ENCODE data around the gene SPAM1.

DNA sequence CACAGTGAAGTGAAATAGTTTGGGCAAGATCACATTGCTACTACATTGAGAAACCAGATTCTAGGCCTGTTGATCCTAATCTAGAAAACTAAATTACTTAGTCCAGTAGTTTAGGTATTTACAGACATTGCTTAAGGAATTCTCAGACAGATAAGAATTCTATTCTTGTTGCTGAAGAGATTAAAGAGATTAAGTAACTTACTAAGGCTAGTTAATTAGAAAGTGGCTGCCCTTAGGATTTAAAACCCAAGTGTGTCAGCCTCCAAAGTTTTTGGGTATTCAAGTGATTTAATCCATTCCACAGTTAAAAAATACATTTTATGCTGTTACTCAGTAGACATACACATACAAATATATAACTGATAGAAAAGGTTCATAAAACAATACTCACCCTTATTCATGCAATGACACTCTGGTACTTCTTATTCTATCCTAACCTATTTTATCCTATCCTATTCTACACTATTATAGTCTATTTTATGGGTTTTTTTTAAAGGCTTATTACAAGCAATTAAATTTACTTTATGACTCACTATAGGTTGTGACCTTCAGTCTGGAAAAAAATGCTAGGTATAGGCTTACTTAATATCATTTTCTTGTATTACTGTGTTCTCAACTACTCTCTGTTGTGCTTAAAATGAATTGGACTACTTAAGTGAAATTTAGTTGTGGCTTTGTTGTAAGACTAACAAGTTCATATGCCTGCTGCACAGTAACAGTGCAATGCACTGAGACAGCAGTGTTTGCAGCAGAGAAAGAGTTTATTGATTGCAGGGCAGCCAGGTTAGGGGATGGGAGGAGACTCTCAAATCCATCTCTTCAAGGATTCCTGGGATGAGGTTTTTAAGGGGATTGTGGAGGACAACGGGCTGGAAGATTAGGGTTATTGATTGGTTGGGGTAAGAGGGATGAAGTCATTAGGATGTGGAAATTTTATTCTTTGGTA, 10.7 kb downstream of the SPAM1 start:
- TF ChIP-seq, protein P1, sequence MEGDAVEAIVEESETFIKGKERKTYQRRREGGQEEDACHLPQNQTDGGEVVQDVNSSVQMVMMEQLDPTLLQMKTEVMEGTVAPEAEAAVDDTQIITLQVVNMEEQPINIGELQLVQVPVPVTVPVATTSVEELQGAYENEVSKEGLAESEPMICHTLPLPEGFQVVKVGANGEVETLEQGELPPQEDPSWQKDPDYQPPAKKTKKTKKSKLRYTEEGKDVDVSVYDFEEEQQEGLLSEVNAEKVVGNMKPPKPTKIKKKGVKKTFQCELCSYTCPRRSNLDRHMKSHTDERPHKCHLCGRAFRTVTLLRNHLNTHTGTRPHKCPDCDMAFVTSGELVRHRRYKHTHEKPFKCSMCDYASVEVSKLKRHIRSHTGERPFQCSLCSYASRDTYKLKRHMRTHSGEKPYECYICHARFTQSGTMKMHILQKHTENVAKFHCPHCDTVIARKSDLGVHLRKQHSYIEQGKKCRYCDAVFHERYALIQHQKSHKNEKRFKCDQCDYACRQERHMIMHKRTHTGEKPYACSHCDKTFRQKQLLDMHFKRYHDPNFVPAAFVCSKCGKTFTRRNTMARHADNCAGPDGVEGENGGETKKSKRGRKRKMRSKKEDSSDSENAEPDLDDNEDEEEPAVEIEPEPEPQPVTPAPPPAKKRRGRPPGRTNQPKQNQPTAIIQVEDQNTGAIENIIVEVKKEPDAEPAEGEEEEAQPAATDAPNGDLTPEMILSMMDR (IDR thresholded peaks at IDR 0.05), result no peak
- TF ChIP-seq POLR2A (IDR thresholded peaks at IDR 0.05) (no peak), POLR2AphosphoS5 (IDR thresholded peaks at IDR 0.05) (no peak)
